Sigmoid colon (tissue), 3 donors: ENCODE measurements around the gene RBM6.
"Not testable (repeated sequence)": the region's sequence is repeated elsewhere in the genome, so short reads cannot be mapped to it uniquely, and the experiment has no call there.

Source experiments
- CTCF ChIP-seq, 4 experiments: fragments of 450-650 bp in 3 of 4; fragments of 200-600 bp in 1 of 4; IDR thresholded peaks; one replicate each; pipeline ENCODE4 v1.5.1; 2016 to 2019; ENCODE audit warnings: antibody characterized with exemption in 4 of 4, mild to moderate bottlenecking in 3 of 4, moderate library complexity in 2 of 4
- POLR2A ChIP-seq, 2 donors: fragments of 450-650 bp; IDR thresholded peaks; one replicate each; pipeline ENCODE4 v1.6.1; 2016; ENCODE audit warnings: antibody characterized with exemption in 2 of 2, mild to moderate bottlenecking in 2 of 2, moderate library complexity in 2 of 2

- not testable (repeated sequence) for TF ChIP-seq CTCF, POLR2A (IDR thresholded peaks at IDR 0.05)
Measured at GRCh38 chr3:50084951-50085350, 145.0 kb downstream of the RBM6 start.
